HEK293 (cell line): Measurements from ENCODE around the gene MLLT10.
"Not testable (repeated sequence)": the region's sequence is repeated elsewhere in the genome, so short reads cannot be mapped to it uniquely, and the experiment has no call there.

Experiments
- CTCF ChIP-seq: fragments of 450-650 bp; formaldehyde crosslinking; IDR thresholded peaks from 2 replicates; pipeline ENCODE4 v1.5.1; 2016; ENCODE audit warnings: missing biosample characterization, missing genetic modification characterization
- KLF8 ChIP-seq: fragments of 450-650 bp; formaldehyde crosslinking; IDR thresholded peaks from 2 replicates; pipeline ENCODE4 v1.5.1; 2016; ENCODE audit warnings: missing biosample characterization, missing genetic modification characterization
- RBAK ChIP-seq: fragments of 450-650 bp; formaldehyde crosslinking; IDR thresholded peaks from 2 replicates; pipeline ENCODE4 v1.5.1; 2016; ENCODE audit warnings: missing biosample characterization, missing genetic modification characterization
- REPIN1 ChIP-seq: fragments of 450-650 bp; formaldehyde crosslinking; IDR thresholded peaks from 2 replicates; pipeline ENCODE4 v1.5.1; 2017; ENCODE audit warnings: missing biosample characterization, missing genetic modification characterization, low read depth
- ZFP37 ChIP-seq: fragments of 450-650 bp; formaldehyde crosslinking; IDR thresholded peaks from 2 replicates; pipeline ENCODE4 v1.5.1; 2016; ENCODE audit warnings: missing biosample characterization, missing genetic modification characterization
- ZNF121 ChIP-seq: fragments of 450-650 bp; formaldehyde crosslinking; IDR thresholded peaks from 2 replicates; pipeline ENCODE4 v1.5.1; 2016; ENCODE audit warnings: missing biosample characterization, missing genetic modification characterization
- ZNF549 ChIP-seq: fragments of 450-650 bp; IDR thresholded peaks from 2 replicates; pipeline ENCODE4 v1.5.1; 2018; ENCODE audit warnings: missing biosample characterization, missing genetic modification characterization, mild to moderate bottlenecking, inconsistent platforms, moderate library complexity
- ZNF623 ChIP-seq: fragments of 450-650 bp; formaldehyde crosslinking; IDR thresholded peaks from 2 replicates; pipeline ENCODE4 v1.5.1; 2016; ENCODE audit warnings: missing biosample characterization, missing genetic modification characterization
- ZNF664 ChIP-seq: fragments of 450-650 bp; formaldehyde crosslinking; IDR thresholded peaks from 2 replicates; pipeline ENCODE4 v1.5.1; 2016; ENCODE audit warnings: missing biosample characterization, missing genetic modification characterization
- ZNF830 ChIP-seq: fragments of 450-650 bp; IDR thresholded peaks from 2 replicates; pipeline ENCODE4 v1.5.0; 2018; ENCODE audit warnings: missing biosample characterization, missing genetic modification characterization, low read depth, mild to moderate bottlenecking, moderate library complexity
- TF ChIP-seq, protein P1 (sequence below): fragments of 450-650 bp; formaldehyde crosslinking; IDR thresholded peaks from 2 replicates; pipeline ENCODE4 v1.5.1; 2016; ENCODE audit warnings: missing biosample characterization, missing genetic modification characterization

- TF ChIP-seq CTCF (tag by site-specific recombination); REPIN1 (tag by site-specific recombination); KLF8 (tag by site-specific recombination); ZNF623; ZNF830 (tag by site-specific recombination); ZNF664 (tag by site-specific recombination); ZNF549 (tag by site-specific recombination); ZNF121; RBAK; ZFP37: not testable (repeated sequence)
- TF ChIP-seq, protein P1, sequence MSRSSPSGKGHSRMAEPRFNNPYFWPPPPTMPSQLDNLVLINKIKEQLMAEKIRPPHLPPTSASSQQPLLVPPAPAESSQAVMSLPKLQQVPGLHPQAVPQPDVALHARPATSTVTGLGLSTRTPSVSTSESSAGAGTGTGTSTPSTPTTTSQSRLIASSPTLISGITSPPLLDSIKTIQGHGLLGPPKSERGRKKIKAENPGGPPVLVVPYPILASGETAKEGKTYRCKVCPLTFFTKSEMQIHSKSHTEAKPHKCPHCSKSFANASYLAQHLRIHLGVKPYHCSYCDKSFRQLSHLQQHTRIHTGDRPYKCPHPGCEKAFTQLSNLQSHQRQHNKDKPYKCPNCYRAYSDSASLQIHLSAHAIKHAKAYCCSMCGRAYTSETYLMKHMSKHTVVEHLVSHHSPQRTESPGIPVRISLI (tag by site-specific recombination) = not testable (repeated sequence)
Measured at GRCh38 chr10:21717437-21718054, 183.5 kb downstream of the MLLT10 start.
